Activated CD8-positive, alpha-beta T cell treated with anti-CD3 and anti-CD28 coated beads for 36 hours (primary cell): ENCODE results near the gene PPIF. TPM values are rescaled to one million over a fixed set of nuclear protein-coding genes. Genes with fewer than 3 reads are reported as not detected.

ENCODE experiments used
- ATAC-seq: fragments of 200-7000 bp; cut with Tn5 transposase; one replicate; pipeline ENCODE4 v1.10.0; 2021; ENCODE audit warnings: mild to moderate bottlenecking, moderate library complexity
- CTCF ChIA-PET: fragments of 350-600 bp; sonication (Branson Sonifier 250); formaldehyde crosslinking; loops from one replicate; lab custom pipeline; 2021; ENCODE audit warnings: antibody characterized with exemption; lab: Charles Lee
- POLR2A ChIA-PET: fragments of 350-600 bp; sonication (Branson Sonifier 250); formaldehyde crosslinking; loops from one replicate; lab custom pipeline; 2021; ENCODE audit warnings: antibody characterized with exemption; lab: Charles Lee
- DNase-seq: peaks from one replicate; pipeline ENCODE4 v3.0.0-alpha.2; 2020
- H3K27ac Mint-ChIP-seq: one replicate; pipeline ENCODE4 v1.8.0; 2021; ENCODE audit warnings: mild to moderate bottlenecking, mixed read lengths
- H3K27me3 Mint-ChIP-seq: one replicate; pipeline ENCODE4 v1.8.0; 2021; ENCODE audit warnings: mixed read lengths
- H3K36me3 Mint-ChIP-seq: one replicate; pipeline ENCODE4 v1.8.0; 2021; ENCODE audit warnings: low read depth, mixed read lengths
- H3K4me1 Mint-ChIP-seq: one replicate; pipeline ENCODE4 v1.8.0; 2021; ENCODE audit warnings: low read depth, mixed read lengths
- H3K4me3 Mint-ChIP-seq: one replicate; pipeline ENCODE4 v1.8.0; 2021; ENCODE audit warnings: mild to moderate bottlenecking, moderate library complexity, mixed read lengths
- H3K9me3 Mint-ChIP-seq: one replicate; pipeline ENCODE4 v1.8.0; 2021; ENCODE audit warnings: mixed read lengths
- intact Hi-C: fragments of 100-400 bp; cut with micrococcal nuclease; formaldehyde crosslinking; loops from one replicate; pipeline ENCODE4 v1.10.0; 2022
- total RNA-seq, 2 experiments: library from RNA; stranded (reverse); gene quantifications; one replicate each; pipeline ENCODE4 v1.2.3, GENCODE V29; 2021
- TF ChIP-seq, protein P1 (sequence below): fragments of 200-600 bp; IDR thresholded peaks from one replicate; pipeline ENCODE4 v1.8.0; 2022; ENCODE audit warnings: antibody characterized with exemption, mild to moderate bottlenecking

The PPIF gene
- total RNA-seq, 2 experiments from 2014 or later, result 81.5 to 88.6 TPM

DNA sequence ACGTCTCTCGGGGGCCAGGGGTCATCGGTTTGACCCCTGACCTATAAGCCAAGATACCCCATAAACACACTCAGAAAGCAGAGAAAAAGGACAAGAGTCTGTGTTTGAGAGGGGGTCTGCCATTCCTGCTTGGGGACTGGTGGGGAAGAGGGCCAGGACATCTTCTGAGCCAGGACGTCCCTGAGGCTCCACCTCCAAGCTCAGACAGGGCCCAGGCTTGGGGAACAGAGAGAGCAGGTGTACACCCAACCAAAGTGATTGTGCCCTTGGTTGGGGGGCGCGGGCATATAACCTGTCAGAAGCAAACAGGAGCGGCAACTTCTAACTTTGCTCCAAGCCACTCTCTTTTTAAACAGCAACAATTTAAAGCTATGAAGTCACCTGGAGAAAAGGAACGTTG lies 33.9 kb upstream of the PPIF start:
- Mint-ChIP-seq H3K4me1 (peaks cover 28% of the 10 kb centered on the region), H3K27me3 (no peaks in the 10 kb centered on the region), H3K36me3 (peaks cover 26% of the 10 kb centered on the region), H3K4me3 (no peak overlapping the region), H3K27ac (no peak overlapping the region), H3K9me3 (no peaks in the 10 kb centered on the region)
- ChIA-PET CTCF (no interaction called here), POLR2A (interaction anchor here (13.7 kb wide), 1 partner anchor 35 kb away, joined by 155 read pairs; the partner anchor contains the start of gene PPIF)
- TF ChIP-seq, protein P1, sequence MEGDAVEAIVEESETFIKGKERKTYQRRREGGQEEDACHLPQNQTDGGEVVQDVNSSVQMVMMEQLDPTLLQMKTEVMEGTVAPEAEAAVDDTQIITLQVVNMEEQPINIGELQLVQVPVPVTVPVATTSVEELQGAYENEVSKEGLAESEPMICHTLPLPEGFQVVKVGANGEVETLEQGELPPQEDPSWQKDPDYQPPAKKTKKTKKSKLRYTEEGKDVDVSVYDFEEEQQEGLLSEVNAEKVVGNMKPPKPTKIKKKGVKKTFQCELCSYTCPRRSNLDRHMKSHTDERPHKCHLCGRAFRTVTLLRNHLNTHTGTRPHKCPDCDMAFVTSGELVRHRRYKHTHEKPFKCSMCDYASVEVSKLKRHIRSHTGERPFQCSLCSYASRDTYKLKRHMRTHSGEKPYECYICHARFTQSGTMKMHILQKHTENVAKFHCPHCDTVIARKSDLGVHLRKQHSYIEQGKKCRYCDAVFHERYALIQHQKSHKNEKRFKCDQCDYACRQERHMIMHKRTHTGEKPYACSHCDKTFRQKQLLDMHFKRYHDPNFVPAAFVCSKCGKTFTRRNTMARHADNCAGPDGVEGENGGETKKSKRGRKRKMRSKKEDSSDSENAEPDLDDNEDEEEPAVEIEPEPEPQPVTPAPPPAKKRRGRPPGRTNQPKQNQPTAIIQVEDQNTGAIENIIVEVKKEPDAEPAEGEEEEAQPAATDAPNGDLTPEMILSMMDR, result no peak
- no peak for DNase-seq
- intact Hi-C loops, result no loop called here
- ATAC-seq, result no peak

DNA sequence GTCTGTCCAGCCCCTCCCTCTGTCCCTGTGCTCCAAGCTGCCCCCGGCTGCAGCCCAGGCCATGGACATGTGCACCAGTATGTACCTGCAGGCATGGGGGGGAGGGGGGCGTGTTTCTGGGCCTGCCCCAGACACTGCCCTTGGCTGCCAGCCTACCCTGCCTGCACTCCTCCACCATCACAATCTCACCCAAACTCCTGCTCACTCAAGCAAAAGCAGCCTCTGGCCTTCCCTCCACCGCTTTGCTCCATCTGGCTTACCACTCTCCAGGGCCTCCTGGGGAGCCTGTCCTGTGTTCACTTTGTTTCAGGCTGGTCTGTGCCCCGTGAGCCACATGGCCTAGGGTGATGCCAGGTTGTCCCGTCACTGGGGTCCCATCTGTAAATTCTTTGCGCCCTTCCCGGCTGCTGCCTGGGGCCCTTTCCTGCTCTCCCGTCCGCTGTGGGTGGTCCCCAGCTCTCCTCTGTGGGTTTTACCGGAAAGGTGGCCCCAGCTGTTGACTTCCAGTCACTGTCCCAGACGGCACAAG lies 33.3 kb upstream of the PPIF start:
- H3K27me3 Mint-ChIP-seq, result no peaks in the 10 kb centered on the region
- H3K9me3 Mint-ChIP-seq, result peaks cover 4% of the 10 kb centered on the region
- H3K27ac Mint-ChIP-seq, result no peak overlapping the region
- no peak for DNase-seq
- no peak for ATAC-seq
- intact Hi-C loops, result no loop called here
- CTCF ChIA-PET, result interaction anchor here (2.6 kb wide), 1 partner anchor 32 kb away, joined by 13 read pairs; no protein-coding TSS in a partner anchor
- peaks cover 19% of the 10 kb centered on the region for H3K36me3 Mint-ChIP-seq
- POLR2A ChIA-PET, result interaction anchor here (1.7 to 13.7 kb wide), 2 partner anchors 8 to 34 kb away, joined by 4 to 155 read pairs; partner anchors contain the start of gene PPIF
- H3K4me1 Mint-ChIP-seq, result peaks cover 34% of the 10 kb centered on the region
- H3K4me3 Mint-ChIP-seq, result no peak overlapping the region
- TF ChIP-seq, protein P1, result no peak

DNA sequence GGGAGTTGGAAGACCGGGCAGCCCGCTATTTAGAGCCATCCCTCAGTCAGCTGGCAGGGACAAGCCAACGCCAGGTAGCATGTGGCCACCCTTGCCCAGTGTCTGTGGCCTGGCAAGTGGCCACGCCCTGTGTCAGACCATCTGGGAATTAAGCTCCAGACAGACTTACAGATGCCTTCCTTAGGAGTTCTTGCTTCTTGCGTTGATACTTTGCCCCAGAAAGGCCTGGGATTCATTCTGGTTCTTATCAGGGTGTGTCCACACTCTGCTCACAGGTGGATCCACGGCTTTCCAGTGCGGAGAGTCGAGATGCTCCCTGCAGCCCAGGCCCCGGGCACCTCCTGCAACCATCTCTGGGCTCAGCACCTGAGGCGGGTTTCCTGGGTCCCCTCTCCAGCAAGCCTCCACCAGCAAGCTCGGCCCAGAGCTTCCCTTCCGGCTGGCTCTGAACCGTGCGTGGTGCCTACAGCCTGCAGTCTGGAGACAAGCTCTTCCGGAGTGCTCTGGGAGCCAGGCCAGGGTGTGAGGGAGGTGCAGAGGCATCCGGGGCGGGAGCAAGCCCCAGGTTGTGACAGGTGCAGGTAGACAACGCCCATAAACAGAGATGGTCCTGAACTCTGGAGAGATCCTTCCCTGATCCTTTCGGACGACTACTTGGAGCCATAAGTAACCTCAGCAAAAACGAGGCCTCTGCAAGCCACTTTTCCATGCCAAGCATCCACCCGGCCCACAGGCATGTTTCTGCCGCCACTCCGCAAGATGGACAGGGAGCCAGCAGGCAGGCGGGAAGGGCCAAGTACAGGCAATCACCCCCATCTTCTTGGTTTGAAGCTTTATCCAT lies 32.3 kb upstream of the PPIF start:
- ATAC-seq (no peak), DNase-seq (no peak)
- CTCF ChIA-PET, result interaction anchor here (2.6 to 4.2 kb wide), 2 partner anchors 17 to 31 kb away, joined by 13 to 17 read pairs; no protein-coding TSS in a partner anchor
- POLR2A ChIA-PET, result interaction anchor here (0.5 to 13.7 kb wide), 5 partner anchors 9 to 155 kb away, joined by 3 to 155 read pairs (median 4); partner anchors contain the start of gene PPIF
- intact Hi-C loops, result loop anchor here (5.0 kb wide), 1 partner anchor 37 kb away; no protein-coding TSS in a partner anchor
- no peaks in the 10 kb centered on the region for H3K27me3 Mint-ChIP-seq
- H3K36me3 Mint-ChIP-seq, result peaks cover 14% of the 10 kb centered on the region
- peaks cover 10% of the 10 kb centered on the region for H3K9me3 Mint-ChIP-seq
- H3K4me1 Mint-ChIP-seq, result peaks cover 44% of the 10 kb centered on the region
- H3K4me3 Mint-ChIP-seq, result no peak overlapping the region
- H3K27ac Mint-ChIP-seq, result no peak overlapping the region
- TF ChIP-seq, protein P1, result no peak

DNA sequence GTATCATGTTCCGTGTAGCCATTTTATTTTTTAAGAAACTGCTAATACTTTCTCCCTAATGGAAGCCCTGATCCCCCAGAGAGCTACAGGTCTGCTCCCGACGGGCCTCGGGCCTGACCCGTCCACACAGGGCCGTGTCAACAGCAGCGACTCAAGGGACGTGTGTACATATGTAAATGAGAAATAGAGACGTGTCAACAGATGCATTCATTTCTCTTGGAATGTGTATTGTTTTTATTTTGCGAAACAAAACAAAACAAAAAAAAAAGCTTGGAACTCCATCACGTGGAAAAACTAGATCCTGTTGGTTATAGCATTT lies 31.7 kb upstream of the PPIF start:
- no peak overlapping the region for H3K27ac Mint-ChIP-seq

More for the DNA sequence above, 31.7 kb upstream of the PPIF start:
- ChIA-PET POLR2A (interaction anchor here (0.5 to 13.7 kb wide), 6 partner anchors 9 to 154 kb away, joined by 3 to 155 read pairs (median 4); partner anchors contain the start of gene PPIF), CTCF (interaction anchor here (2.6 to 4.2 kb wide), 2 partner anchors 16 to 30 kb away, joined by 13 to 17 read pairs; no protein-coding TSS in a partner anchor)
- Mint-ChIP-seq H3K4me1 (peaks cover 50% of the 10 kb centered on the region), H3K36me3 (peaks cover 14% of the 10 kb centered on the region), H3K27me3 (no peaks in the 10 kb centered on the region), H3K4me3 (no peak overlapping the region), H3K9me3 (peaks cover 10% of the 10 kb centered on the region)
- intact Hi-C loops, result loop anchor here (5.0 kb wide), 1 partner anchor 37 kb away; no protein-coding TSS in a partner anchor
- TF ChIP-seq, protein P1, result no peak
- ATAC-seq (no peak), DNase-seq (no peak)
